Measurements from ENCODE around the gene EDNRB.

DNA sequence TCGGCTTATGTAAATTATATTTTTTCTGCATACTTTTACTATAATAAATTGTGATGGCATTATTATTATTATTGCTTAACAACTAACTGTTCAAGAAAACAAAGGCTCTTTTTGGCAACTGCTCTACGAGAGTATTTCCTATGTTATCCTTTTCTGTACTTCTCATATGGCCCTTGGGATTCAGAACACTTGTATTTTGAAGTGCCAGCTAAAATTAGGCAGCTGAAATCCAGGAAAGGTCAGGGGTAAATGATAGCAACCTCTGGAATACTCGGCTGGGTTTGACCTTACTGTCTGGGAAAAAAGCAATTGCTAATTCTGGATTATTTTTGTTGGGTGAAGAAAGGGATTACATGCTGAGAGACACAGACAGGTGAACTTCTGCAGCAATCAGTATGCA lies 23.9 kb downstream of the EDNRB start:
- TF ChIP-seq, protein P1, sequence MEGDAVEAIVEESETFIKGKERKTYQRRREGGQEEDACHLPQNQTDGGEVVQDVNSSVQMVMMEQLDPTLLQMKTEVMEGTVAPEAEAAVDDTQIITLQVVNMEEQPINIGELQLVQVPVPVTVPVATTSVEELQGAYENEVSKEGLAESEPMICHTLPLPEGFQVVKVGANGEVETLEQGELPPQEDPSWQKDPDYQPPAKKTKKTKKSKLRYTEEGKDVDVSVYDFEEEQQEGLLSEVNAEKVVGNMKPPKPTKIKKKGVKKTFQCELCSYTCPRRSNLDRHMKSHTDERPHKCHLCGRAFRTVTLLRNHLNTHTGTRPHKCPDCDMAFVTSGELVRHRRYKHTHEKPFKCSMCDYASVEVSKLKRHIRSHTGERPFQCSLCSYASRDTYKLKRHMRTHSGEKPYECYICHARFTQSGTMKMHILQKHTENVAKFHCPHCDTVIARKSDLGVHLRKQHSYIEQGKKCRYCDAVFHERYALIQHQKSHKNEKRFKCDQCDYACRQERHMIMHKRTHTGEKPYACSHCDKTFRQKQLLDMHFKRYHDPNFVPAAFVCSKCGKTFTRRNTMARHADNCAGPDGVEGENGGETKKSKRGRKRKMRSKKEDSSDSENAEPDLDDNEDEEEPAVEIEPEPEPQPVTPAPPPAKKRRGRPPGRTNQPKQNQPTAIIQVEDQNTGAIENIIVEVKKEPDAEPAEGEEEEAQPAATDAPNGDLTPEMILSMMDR (IDR thresholded peaks at IDR 0.05), result no peak
- TF ChIP-seq POLR2A (IDR thresholded peaks at IDR 0.05), result no peak

Data from lower leg skin (tissue), 3 donors.